ENCODE measurements around the gene KCNMB2.
"Not testable (repeated sequence)": the region's sequence is repeated elsewhere in the genome, so short reads cannot be mapped to it uniquely, and the experiment has no call there.

Gene KCNMB2

GRCh38 chr3:178736300-178736699 lies 200.1 kb downstream of the KCNMB2 start:
- TF ChIP-seq CTCF (IDR thresholded peaks at IDR 0.05), result no peak
- H3K4me3 ChIP-seq, result no peak overlapping the region
- no peak overlapping the region for H3K27ac ChIP-seq
- H3K4me1 ChIP-seq, result peaks cover 0 to 16% (median 11%) of the 10 kb centered on the region in 4 donors
- no peaks in the 10 kb centered on the region for H3K36me3 ChIP-seq
- H3K9me3 ChIP-seq, result no peaks in the 10 kb centered on the region
- DNase-seq, result no peak
- intact Hi-C loops (cut with DNase I; ENCODE audit: low total_unique reads), result no loop called here
- no peaks in the 10 kb centered on the region for H3K27me3 ChIP-seq

- no peaks in the 10 kb centered on the region for H3K27me3 ChIP-seq
- no peak overlapping the region for H3K4me3 ChIP-seq
- H3K9me3 ChIP-seq, result no peaks in the 10 kb centered on the region
- no peak for TF ChIP-seq CTCF (IDR thresholded peaks at IDR 0.05)
- no peak for DNase-seq
- no peak overlapping the region for H3K27ac ChIP-seq
- H3K36me3 ChIP-seq, result no peaks in the 10 kb centered on the region
- intact Hi-C loops (cut with DNase I; ENCODE audit: low total_unique reads), result no loop called here
- peaks cover 0 to 16% (median 11%) of the 10 kb centered on the region in 4 donors for H3K4me1 ChIP-seq
These were observed 203.5 kb downstream of the KCNMB2 start for GRCh38 chr3:178739720-178740119.

- intact Hi-C loops (cut with DNase I; ENCODE audit: low total_unique reads), result no loop called here
These were observed 204.8 kb downstream of the KCNMB2 start for GRCh38 chr3:178741020-178741419.

GRCh38 chr3:178743297-178743696 lies 207.1 kb downstream of the KCNMB2 start:
- H3K4me3 ChIP-seq, result no peak overlapping the region
- no peak for DNase-seq
- peaks cover 0 to 6% (median 0%) of the 10 kb centered on the region in 3 donors for H3K9me3 ChIP-seq
- no peak overlapping the region for H3K27ac ChIP-seq
- no peak for TF ChIP-seq CTCF (IDR thresholded peaks at IDR 0.05)
- no peaks in the 10 kb centered on the region for H3K27me3 ChIP-seq
- intact Hi-C loops (cut with DNase I; ENCODE audit: low total_unique reads), result no loop called here
- H3K4me1 ChIP-seq, result no peaks in the 10 kb centered on the region
- no peaks in the 10 kb centered on the region for H3K36me3 ChIP-seq

More at GRCh38 chr3:178741020-178741419, 204.8 kb downstream of the KCNMB2 start:
- no peaks in the 10 kb centered on the region for H3K27me3 ChIP-seq
- no peaks in the 10 kb centered on the region for H3K36me3 ChIP-seq
- H3K9me3 ChIP-seq, result peaks cover 0 to 2% (median 0%) of the 10 kb centered on the region in 3 donors
- TF ChIP-seq CTCF (IDR thresholded peaks at IDR 0.05), result no peak
- DNase-seq, result no peak
- H3K27ac ChIP-seq, result no peak overlapping the region
- no peak overlapping the region for H3K4me3 ChIP-seq
- peaks cover 0 to 5% (median 5%) of the 10 kb centered on the region in 4 donors for H3K4me1 ChIP-seq

- H3K27me3 ChIP-seq; DNase-seq; H3K4me3 ChIP-seq; H3K4me1 ChIP-seq; H3K27ac ChIP-seq; H3K9me3 ChIP-seq; H3K36me3 ChIP-seq; intact Hi-C loops (cut with DNase I; ENCODE audit: low total_unique reads): not testable (repeated sequence)
These were observed 209.8 kb downstream of the KCNMB2 start for GRCh38 chr3:178745861-178746655.

- no peak for TF ChIP-seq CTCF (IDR thresholded peaks at IDR 0.05)
- H3K9me3 ChIP-seq, result peaks cover 0 to 6% (median 0%) of the 10 kb centered on the region in 3 donors
- H3K27me3 ChIP-seq, result no peaks in the 10 kb centered on the region
- H3K4me3 ChIP-seq, result no peak overlapping the region
- no peak for DNase-seq
- no peaks in the 10 kb centered on the region for H3K36me3 ChIP-seq
- intact Hi-C loops (cut with DNase I; ENCODE audit: low total_unique reads), result no loop called here
- H3K27ac ChIP-seq, result no peak overlapping the region
- H3K4me1 ChIP-seq, result no peaks in the 10 kb centered on the region
These were observed 212.6 kb downstream of the KCNMB2 start for GRCh38 chr3:178748874-178749273.

Data from tibial artery (tissue), 4 donors.